SK-N-SH treated with all-trans-retinoic acid at 6 μM for 48 hours (cell line): ENCODE data around the gene ZGLP1.

Experiments used
- ATAC-seq: fragments of 200-7000 bp; cut with Tn5 transposase; 3 replicates; pipeline ENCODE4 v1.9.1; 2020; ENCODE audit warnings: mild to moderate bottlenecking, moderate library complexity
- BACH2 ChIP-seq: fragments of 250-450 bp; sonication (Bioruptor Pico); IDR thresholded peaks from 2 replicates; pipeline ENCODE4 v1.9.0; 2021; ENCODE audit warnings: mild to moderate bottlenecking, borderline replicate concordance
- CREB5 ChIP-seq: fragments of 250-450 bp; sonication (Bioruptor Pico); IDR thresholded peaks from 2 replicates; pipeline ENCODE4 v1.5.1; 2020; ENCODE audit warnings: low read depth, mild to moderate bottlenecking, moderate library complexity
- CSDC2 ChIP-seq: fragments of 250-450 bp; sonication (Bioruptor Pico); IDR thresholded peaks from 2 replicates; pipeline ENCODE4 v1.5.0; 2020; ENCODE audit warnings: mild to moderate bottlenecking, moderate library complexity
- ESRRG ChIP-seq: fragments of 250-450 bp; sonication (Bioruptor Pico); IDR thresholded peaks from 2 replicates; pipeline ENCODE4 v1.6.1; 2021; ENCODE audit warnings: mild to moderate bottlenecking
- GLIS3 ChIP-seq: fragments of 250-450 bp; sonication (Bioruptor Pico); IDR thresholded peaks from 2 replicates; pipeline ENCODE4 v1.5.0; 2020; ENCODE audit warnings: mild to moderate bottlenecking, moderate library complexity
- OSR1 ChIP-seq: fragments of 250-450 bp; sonication (Bioruptor Pico); IDR thresholded peaks from 2 replicates; pipeline ENCODE4 v1.8.0; 2022; ENCODE audit warnings: moderate library complexity, mild to moderate bottlenecking, inconsistent platforms
- PATZ1 ChIP-seq: fragments of 250-450 bp; sonication (Bioruptor Pico); IDR thresholded peaks from 2 replicates; pipeline ENCODE4 v1.8.0; 2020; ENCODE audit warnings: mild to moderate bottlenecking, moderate library complexity, borderline replicate concordance
- POU6F1 ChIP-seq: fragments of 250-450 bp; sonication (Bioruptor Pico); IDR thresholded peaks from 2 replicates; pipeline ENCODE4 v1.8.0; 2021; ENCODE audit warnings: low read depth, mild to moderate bottlenecking, moderate library complexity, borderline replicate concordance
- PPARA ChIP-seq: fragments of 250-450 bp; sonication (Bioruptor Pico); IDR thresholded peaks from 2 replicates; pipeline ENCODE4 v1.5.0; 2020; ENCODE audit warnings: mild to moderate bottlenecking, borderline replicate concordance
- RARB ChIP-seq: fragments of 250-450 bp; sonication (Bioruptor Pico); IDR thresholded peaks from 2 replicates; pipeline ENCODE4 v1.8.0; 2021; ENCODE audit warnings: mild to moderate bottlenecking, moderate library complexity
- SNAI2 ChIP-seq: fragments of 250-450 bp; sonication (Bioruptor Pico); IDR thresholded peaks from 2 replicates; pipeline ENCODE4 v1.5.0; 2020; ENCODE audit warnings: mild to moderate bottlenecking, moderate library complexity
- TCF4 ChIP-seq: fragments of 250-450 bp; sonication (Bioruptor Pico); IDR thresholded peaks from 2 replicates; pipeline ENCODE4 v1.8.0; 2021; ENCODE audit warnings: mild to moderate bottlenecking, moderate library complexity, borderline replicate concordance
- TOX ChIP-seq: fragments of 250-450 bp; sonication (Bioruptor Pico); IDR thresholded peaks from 2 replicates; pipeline ENCODE4 v1.8.0; 2021; ENCODE audit warnings: mild to moderate bottlenecking, moderate library complexity, borderline replicate concordance
- TSHZ2 ChIP-seq: fragments of 250-450 bp; sonication (Bioruptor Pico); IDR thresholded peaks from 2 replicates; pipeline ENCODE4 v1.5.0; 2020; ENCODE audit warnings: mild to moderate bottlenecking, moderate library complexity
- ZC3H10 ChIP-seq: fragments of 250-450 bp; sonication (Bioruptor Pico); IDR thresholded peaks from 2 replicates; pipeline ENCODE4 v1.5.1; 2021; ENCODE audit warnings: mild to moderate bottlenecking, moderate library complexity
- ZFP3 ChIP-seq: fragments of 250-450 bp; sonication (Bioruptor Pico); IDR thresholded peaks from 2 replicates; pipeline ENCODE4 v1.5.0; 2020; ENCODE audit warnings: mild to moderate bottlenecking, moderate library complexity
- ZFP30 ChIP-seq: fragments of 450-650 bp; formaldehyde crosslinking; IDR thresholded peaks from 2 replicates; pipeline ENCODE4 v1.5.0; 2022; ENCODE audit warnings: mild to moderate bottlenecking, moderate library complexity
- ZNF565 ChIP-seq: fragments of 450-650 bp; formaldehyde crosslinking; conservative IDR thresholded peaks from 2 replicates; pipeline ENCODE4 v1.5.0; 2020; ENCODE audit warnings: low read depth, mild to moderate bottlenecking, moderate library complexity
- ZNF8 ChIP-seq: fragments of 450-650 bp; formaldehyde crosslinking; IDR thresholded peaks from 2 replicates; pipeline ENCODE4 v1.5.0; 2020; ENCODE audit warnings: mild to moderate bottlenecking, moderate library complexity
- TF ChIP-seq, protein P1 (sequence below): fragments of 250-450 bp; sonication (Bioruptor Pico); IDR thresholded peaks from 2 replicates; pipeline ENCODE4 v1.5.1; 2021; ENCODE audit warnings: mild to moderate bottlenecking, moderate library complexity

Gene ZGLP1

GRCh38 chr19:10328558-10329429, 19.2 kb upstream of the ZGLP1 start:
- no peak for ATAC-seq

DNA sequence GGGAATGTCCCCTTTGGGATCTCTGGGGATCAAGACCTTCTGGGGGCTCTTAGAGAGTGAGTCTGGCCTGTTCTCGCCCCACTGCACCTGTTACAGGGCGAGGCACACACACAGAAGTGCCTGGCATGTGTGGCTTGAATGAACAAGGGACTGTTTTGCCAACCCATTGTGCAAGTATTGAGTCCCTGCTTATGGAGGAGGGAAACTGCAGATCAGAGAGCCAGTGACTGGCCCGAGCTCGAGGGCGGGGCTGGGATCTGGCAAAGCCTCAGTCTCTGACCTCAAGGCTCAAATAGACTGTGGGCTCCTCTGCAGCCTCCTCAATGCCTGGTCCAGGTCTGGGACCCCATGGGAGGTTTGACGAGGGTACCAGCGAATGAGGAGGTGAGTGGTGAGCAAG, 18.2 kb upstream of the ZGLP1 start:
- ATAC-seq, result no peak
- no peak for TF ChIP-seq SNAI2 (CRISPR knock-in tag)
- no peak for TF ChIP-seq CSDC2
- TF ChIP-seq GLIS3, result no peak
- no peak for TF ChIP-seq ZNF8 (CRISPR knock-in tag)
- TF ChIP-seq TCF4 (CRISPR knock-in tag), result no peak
- no peak for TF ChIP-seq CREB5 (CRISPR knock-in tag)
- TF ChIP-seq TOX, result no peak

More at GRCh38 chr19:10328558-10329429, 19.2 kb upstream of the ZGLP1 start:
- TF ChIP-seq OSR1 (CRISPR knock-in tag) (no peak), ESRRG (CRISPR knock-in tag) (no peak), PATZ1 (no peak), ZFP30 (CRISPR knock-in tag) (no peak), BACH2 (CRISPR knock-in tag) (no peak), ZNF565 (CRISPR knock-in tag) (no peak), TSHZ2 (CRISPR knock-in tag) (no peak), ZC3H10 (CRISPR knock-in tag) (no peak), GLIS3 (no peak), ZFP3 (CRISPR knock-in tag) (no peak), POU6F1 (CRISPR knock-in tag) (no peak), PPARA (CRISPR knock-in tag) (no peak)
- TF ChIP-seq, protein P1, sequence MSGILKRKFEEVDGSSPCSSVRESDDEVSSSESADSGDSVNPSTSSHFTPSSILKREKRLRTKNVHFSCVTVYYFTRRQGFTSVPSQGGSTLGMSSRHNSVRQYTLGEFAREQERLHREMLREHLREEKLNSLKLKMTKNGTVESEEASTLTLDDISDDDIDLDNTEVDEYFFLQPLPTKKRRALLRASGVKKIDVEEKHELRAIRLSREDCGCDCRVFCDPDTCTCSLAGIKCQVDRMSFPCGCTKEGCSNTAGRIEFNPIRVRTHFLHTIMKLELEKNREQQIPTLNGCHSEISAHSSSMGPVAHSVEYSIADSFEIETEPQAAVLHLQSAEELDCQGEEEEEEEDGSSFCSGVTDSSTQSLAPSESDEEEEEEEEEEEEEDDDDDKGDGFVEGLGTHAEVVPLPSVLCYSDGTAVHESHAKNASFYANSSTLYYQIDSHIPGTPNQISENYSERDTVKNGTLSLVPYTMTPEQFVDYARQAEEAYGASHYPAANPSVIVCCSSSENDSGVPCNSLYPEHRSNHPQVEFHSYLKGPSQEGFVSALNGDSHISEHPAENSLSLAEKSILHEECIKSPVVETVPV (CRISPR knock-in tag), result no peak

DNA sequence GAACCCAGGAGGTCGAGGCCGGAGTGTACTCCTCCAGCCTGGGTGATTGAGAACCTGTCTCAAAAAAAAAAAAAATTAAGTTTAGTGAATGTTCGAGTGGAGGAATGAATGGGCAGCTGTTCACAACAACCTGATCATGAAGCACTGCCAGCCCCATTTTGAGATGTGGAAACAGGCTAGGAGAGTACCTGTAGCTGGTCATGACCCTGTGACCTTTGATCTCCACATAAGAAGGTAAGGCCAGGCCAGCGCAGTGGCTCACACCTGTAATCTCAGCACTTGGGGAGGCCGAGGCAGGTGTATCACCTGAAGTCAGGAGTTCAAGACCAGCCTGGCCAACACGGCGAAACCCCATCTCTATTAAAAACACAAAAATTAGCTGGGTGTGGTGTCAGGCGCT, 16.1 kb upstream of the ZGLP1 start:
- TF ChIP-seq, protein P1 (CRISPR knock-in tag), result no peak
- TF ChIP-seq TCF4 (CRISPR knock-in tag) (no peak), SNAI2 (CRISPR knock-in tag) (no peak), CSDC2 (no peak), PATZ1 (no peak), ESRRG (CRISPR knock-in tag) (no peak), ZC3H10 (CRISPR knock-in tag) (no peak), RARB (no peak), ZFP30 (CRISPR knock-in tag) (no peak), OSR1 (CRISPR knock-in tag) (no peak)
- no peak for ATAC-seq
